ENCODE measurements around the gene SEC23B.
A peak's percentile ranks its signal among the peaks of the same experiment; 100 is the strongest.
"Not testable (repeated sequence)": the region's sequence is repeated elsewhere in the genome, so short reads cannot be mapped to it uniquely, and the experiment has no call there.

Gene SEC23B

GRCh38 chr20:18496740-18497592, 10.8 kb upstream of the SEC23B start, which contains the start of gene RBBP9:
Gene RBBP9, minus strand, starts transcription at chr20:18497225. Its CDS starts 58 bp downstream, at chr20:18497167.
- H3K36me3 ChIP-seq (ENCODE audit: insufficient read depth, low read length): peaks cover 9% of the 10 kb centered on the region; the same call in 1 of the 2 replicates
- H3K27ac ChIP-seq (ENCODE audit: low read depth, low read length, poor library complexity, severe bottlenecking): peak within 1 kb of the TSS; percentile 27
- H3K9ac ChIP-seq (ENCODE audit: low read length): peak within 1 kb of the TSS; percentile 82
- no peaks in the 10 kb centered on the region for H3K9me2 ChIP-seq (ENCODE audit: low read depth, low read length)
- no peaks in the 10 kb centered on the region for H3K79me2 ChIP-seq (ENCODE audit: insufficient read depth, low read length)
- no peaks in the 10 kb centered on the region for H3K9me3 ChIP-seq (ENCODE audit: low read length)
- no peaks in the 10 kb centered on the region for H4K20me1 ChIP-seq (ENCODE audit: insufficient read depth, low read length)
- H3K4me2 ChIP-seq (ENCODE audit: low read length): peak within 1 kb of the TSS; percentile 77
- H3K27me3 ChIP-seq (ENCODE audit: insufficient read depth, low read length): no peaks in the 10 kb centered on the region
- peaks cover 15% of the 10 kb centered on the region for H3K4me1 ChIP-seq (ENCODE audit: insufficient read depth, low read length, severe bottlenecking)
- H3K4me3 ChIP-seq (ENCODE audit: low read depth, low read length, poor library complexity, severe bottlenecking): peak within 1 kb of the TSS; percentile 86
- TF ChIP-seq, protein P1, sequence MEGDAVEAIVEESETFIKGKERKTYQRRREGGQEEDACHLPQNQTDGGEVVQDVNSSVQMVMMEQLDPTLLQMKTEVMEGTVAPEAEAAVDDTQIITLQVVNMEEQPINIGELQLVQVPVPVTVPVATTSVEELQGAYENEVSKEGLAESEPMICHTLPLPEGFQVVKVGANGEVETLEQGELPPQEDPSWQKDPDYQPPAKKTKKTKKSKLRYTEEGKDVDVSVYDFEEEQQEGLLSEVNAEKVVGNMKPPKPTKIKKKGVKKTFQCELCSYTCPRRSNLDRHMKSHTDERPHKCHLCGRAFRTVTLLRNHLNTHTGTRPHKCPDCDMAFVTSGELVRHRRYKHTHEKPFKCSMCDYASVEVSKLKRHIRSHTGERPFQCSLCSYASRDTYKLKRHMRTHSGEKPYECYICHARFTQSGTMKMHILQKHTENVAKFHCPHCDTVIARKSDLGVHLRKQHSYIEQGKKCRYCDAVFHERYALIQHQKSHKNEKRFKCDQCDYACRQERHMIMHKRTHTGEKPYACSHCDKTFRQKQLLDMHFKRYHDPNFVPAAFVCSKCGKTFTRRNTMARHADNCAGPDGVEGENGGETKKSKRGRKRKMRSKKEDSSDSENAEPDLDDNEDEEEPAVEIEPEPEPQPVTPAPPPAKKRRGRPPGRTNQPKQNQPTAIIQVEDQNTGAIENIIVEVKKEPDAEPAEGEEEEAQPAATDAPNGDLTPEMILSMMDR (IDR thresholded peaks at IDR 0.05; ENCODE audit: low read length): no peak
- TF ChIP-seq EZH2 (IDR thresholded peaks at IDR 0.05; ENCODE audit: borderline replicate concordance, low read length): no peak
- no peaks in the 10 kb centered on the region for H3F3A ChIP-seq (ENCODE audit: insufficient read depth, low read length)
- peak within 1 kb of the TSS; percentile 82 for H2AFZ ChIP-seq (ENCODE audit: low read length)

DNA sequence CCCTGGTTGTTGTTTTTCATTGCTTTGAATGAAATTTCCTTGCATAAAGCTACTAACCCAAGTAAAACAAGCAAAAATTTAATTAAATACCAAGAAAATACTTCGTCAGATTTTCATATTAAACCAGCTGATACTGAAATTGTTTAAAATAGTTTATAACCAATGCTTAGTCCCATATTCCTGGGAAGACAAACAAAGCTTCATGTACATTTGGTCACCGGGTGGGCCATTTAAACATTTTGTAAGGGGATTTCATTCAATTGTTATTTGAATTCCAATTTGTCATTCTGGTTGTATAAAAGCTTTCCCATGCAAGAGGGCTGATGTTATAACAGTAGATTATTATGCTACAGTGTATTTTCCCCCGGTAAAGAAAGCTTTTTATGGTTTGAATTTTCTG, 10.1 kb upstream of the SEC23B start:
- H3K9me3 ChIP-seq (ENCODE audit: low read length): no peaks in the 10 kb centered on the region
- H3K79me2 ChIP-seq (ENCODE audit: insufficient read depth, low read length): no peaks in the 10 kb centered on the region
- no peaks in the 10 kb centered on the region for H3F3A ChIP-seq (ENCODE audit: insufficient read depth, low read length)
- no peak overlapping the region for H3K27ac ChIP-seq (ENCODE audit: low read depth, low read length, poor library complexity, severe bottlenecking)
- peaks cover 15% of the 10 kb centered on the region for H3K4me1 ChIP-seq (ENCODE audit: insufficient read depth, low read length, severe bottlenecking)
- peak overlapping the region; percentile 86 for H3K4me3 ChIP-seq (ENCODE audit: low read depth, low read length, poor library complexity, severe bottlenecking)
- H3K36me3 ChIP-seq (ENCODE audit: insufficient read depth, low read length): peaks cover 9% of the 10 kb centered on the region; the same call in 1 of the 2 replicates
- peak overlapping the region; percentile 82; the same call in 1 of the 2 replicates for H3K9ac ChIP-seq (ENCODE audit: low read length)
- no peaks in the 10 kb centered on the region for H3K27me3 ChIP-seq (ENCODE audit: insufficient read depth, low read length)
- H4K20me1 ChIP-seq (ENCODE audit: insufficient read depth, low read length): no peaks in the 10 kb centered on the region
- no peak for TF ChIP-seq EZH2 (IDR thresholded peaks at IDR 0.05; ENCODE audit: borderline replicate concordance, low read length)
- TF ChIP-seq, protein P1 (IDR thresholded peaks at IDR 0.05; ENCODE audit: low read length): no peak
- H3K9me2 ChIP-seq (ENCODE audit: low read depth, low read length): no peaks in the 10 kb centered on the region
- peak overlapping the region; percentile 82 for H2AFZ ChIP-seq (ENCODE audit: low read length)
- peak overlapping the region; percentile 77 for H3K4me2 ChIP-seq (ENCODE audit: low read length)

DNA sequence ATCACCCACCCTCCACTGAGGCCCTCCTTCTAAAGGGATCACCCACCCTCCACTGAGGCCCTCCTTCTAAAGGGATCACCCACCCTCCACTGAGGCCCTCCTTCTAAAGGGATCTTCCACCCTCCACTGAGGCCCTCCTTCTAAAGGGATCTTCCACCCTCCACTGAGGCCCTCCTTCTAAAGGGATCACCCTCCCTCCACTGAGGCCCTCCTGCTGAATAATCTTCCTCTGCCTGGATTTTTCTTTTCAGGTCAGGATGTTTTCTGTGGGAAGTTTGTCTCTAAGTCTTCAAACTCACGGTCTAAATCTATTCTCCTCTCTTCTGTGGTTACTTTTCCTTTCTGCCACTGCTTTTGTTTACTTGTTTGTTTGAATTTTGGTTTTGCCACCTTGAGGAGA, 6.1 kb upstream of the SEC23B start:
- not testable (repeated sequence) for H3K4me2 ChIP-seq (ENCODE audit: low read length); H3K36me3 ChIP-seq (ENCODE audit: insufficient read depth, low read length); H3K79me2 ChIP-seq (ENCODE audit: insufficient read depth, low read length); H3K9me2 ChIP-seq (ENCODE audit: low read depth, low read length); H3K27ac ChIP-seq (ENCODE audit: low read depth, low read length, poor library complexity, severe bottlenecking); H3K9me3 ChIP-seq (ENCODE audit: low read length); H3K4me1 ChIP-seq (ENCODE audit: insufficient read depth, low read length, severe bottlenecking); H3K4me3 ChIP-seq (ENCODE audit: low read depth, low read length, poor library complexity, severe bottlenecking); H2AFZ ChIP-seq (ENCODE audit: low read length); H3K27me3 ChIP-seq (ENCODE audit: insufficient read depth, low read length); H3K9ac ChIP-seq (ENCODE audit: low read length); H4K20me1 ChIP-seq (ENCODE audit: insufficient read depth, low read length); H3F3A ChIP-seq (ENCODE audit: insufficient read depth, low read length)
